DMS153 treated with DMSO at 0.1 percent for 48 hours (cell line): Measurements from ENCODE around the gene AP1M2.
"Not testable (repeated sequence)": the region's sequence is repeated elsewhere in the genome, so short reads cannot be mapped to it uniquely, and the experiment has no call there.

Experiments used
- DNase-seq: peaks from one replicate; lab custom pipeline; 2025; ENCODE audit not compliant: unreplicated experiment; lab: John Stamatoyannopoulos, UW

AP1M2 gene

GRCh38 chr19:10602330-10603083 lies 15.4 kb upstream of the AP1M2 start:
- DNase-seq: peak; percentile 22

- no peak for DNase-seq
These were observed 14.9 kb upstream of the AP1M2 start for GRCh38 chr19:10601999-10602329.

- no peak for DNase-seq
These were observed 13.0 kb upstream of the AP1M2 start for GRCh38 chr19:10600149-10600548.

- no peak for DNase-seq
These were observed 6.9 kb upstream of the AP1M2 start for GRCh38 chr19:10593820-10594637.

- no peak for DNase-seq
These were observed 6.0 kb upstream of the AP1M2 start for GRCh38 chr19:10593148-10593547.

GRCh38 chr19:10587839-10588150 lies 683 bp upstream of the AP1M2 start:
- no peak for DNase-seq

- no peak for DNase-seq
These were observed 716 bp downstream of the AP1M2 start for GRCh38 chr19:10586396-10586795.

GRCh38 chr19:10583036-10583776 lies 3.9 kb downstream of the AP1M2 start:
- DNase-seq: no peak

GRCh38 chr19:10582091-10582490 lies 5.0 kb downstream of the AP1M2 start:
- DNase-seq: no peak

- DNase-seq: peak; percentile 77
These were observed 6.0 kb downstream of the AP1M2 start for GRCh38 chr19:10580979-10581631.

GRCh38 chr19:10577951-10578350 lies 9.2 kb downstream of the AP1M2 start:
- DNase-seq: no peak

GRCh38 chr19:10575011-10575716 lies 11.9 kb downstream of the AP1M2 start:
- DNase-seq: no peak

GRCh38 chr19:10574462-10574861 lies 12.7 kb downstream of the AP1M2 start:
- no peak for DNase-seq

- not testable (repeated sequence) for DNase-seq
These were observed 13.3 kb downstream of the AP1M2 start for GRCh38 chr19:10573793-10574192.

GRCh38 chr19:10568826-10569651 lies 18.1 kb downstream of the AP1M2 start, which contains the start of gene CDKN2D:
Gene CDKN2D, minus strand, starts transcription at chr19:10568979. Its CDS starts 326 bp downstream, at chr19:10568653.
- peak; percentile 98 for DNase-seq

GRCh38 chr19:10568062-10568825 lies 18.9 kb downstream of the AP1M2 start:
- DNase-seq: no peak

GRCh38 chr19:10567656-10568055 lies 19.5 kb downstream of the AP1M2 start:
- DNase-seq: no peak

- no peak for DNase-seq
These were observed 20.3 kb downstream of the AP1M2 start for GRCh38 chr19:10566658-10567410.

GRCh38 chr19:10566408-10566657 lies 20.8 kb downstream of the AP1M2 start:
- DNase-seq: no peak
